Neural progenitor cell (in vitro differentiated cells): ENCODE results near the gene DOLPP1.

ENCODE experiments used
- CTCF ChIP-seq: fragments of 200-600 bp; sonication (generic); IDR thresholded peaks from 2 replicates; pipeline ENCODE4 v1.5.1; 2017; ENCODE audit warnings: antibody characterized with exemption, mild to moderate bottlenecking
- EZH2phosphoT487 ChIP-seq: fragments of 200-600 bp; sonication (generic); IDR thresholded peaks from 2 replicates; pipeline ENCODE4 v1.6.1; 2017; ENCODE audit warnings: antibody characterized with exemption

GRCh38 chr9:129101279-129101678 is 20.4 kb downstream of the DOLPP1 start:
- TF ChIP-seq CTCF: no peak
- TF ChIP-seq EZH2phosphoT487: no peak
